Kidney (tissue), 14 donors: ENCODE results near the gene TRIM25. TPM values are rescaled to one million over a fixed set of nuclear protein-coding genes. Genes with fewer than 3 reads are reported as not detected.

Source experiments
- DNase-seq, 5 donors: peaks; one replicate each; pipeline ENCODE4 v3.0.0-alpha.2; 2013 to 2020
- FAIRE-seq: peaks from 2 replicates; lab custom pipeline; 2012; peaks lifted over from hg19 to GRCh38; lab: Jason Lieb, UNC
- H3K27ac ChIP-seq, 2 donors: one replicate each; pipeline ENCODE4 v1.7.0; 2013; ENCODE audit warnings: low read depth in 2 of 2, low read length in 2 of 2, inconsistent platforms in 1 of 2
- H3K27me3 ChIP-seq: one replicate; pipeline ENCODE4 v1.7.1; 2013; ENCODE audit warnings: low read length, inconsistent platforms; ENCODE audit not compliant: control insufficient read depth, insufficient read depth
- H3K36me3 ChIP-seq, 3 donors: one replicate each; pipeline versions ENCODE4 v1.7.0 to v1.7.1; 2013; ENCODE audit warnings: low read length in 3 of 3, control low read depth in 1 of 3, inconsistent platforms in 1 of 3; ENCODE audit not compliant: insufficient read depth in 3 of 3, control insufficient read depth in 2 of 3
- H3K4me1 ChIP-seq, 3 donors: one replicate each; pipeline versions ENCODE4 v1.7.0 to v1.7.1; 2013; ENCODE audit warnings: low read length in 3 of 3, inconsistent platforms in 1 of 3, low read depth in 1 of 3; ENCODE audit not compliant: control insufficient read depth in 2 of 3, insufficient read depth in 2 of 3
- H3K4me3 ChIP-seq, 3 donors: one replicate each; pipeline versions ENCODE4 v1.7.0 to v1.8.1; 2013; ENCODE audit warnings: low read length in 3 of 3, control low read depth in 1 of 3, inconsistent platforms in 1 of 3
- H3K9ac ChIP-seq, 3 donors: one replicate each; pipeline versions ENCODE4 v1.7.0 to v1.7.1; 2013; ENCODE audit warnings: low read length in 3 of 3, control low read depth in 1 of 3, inconsistent platforms in 1 of 3
- H3K9me3 ChIP-seq, 3 donors: one replicate each; pipeline versions ENCODE4 v1.7.0 to v1.7.1; 2013; ENCODE audit warnings: low read length in 3 of 3, control low read depth in 1 of 3, inconsistent platforms in 1 of 3; ENCODE audit not compliant: control insufficient read depth in 2 of 3, insufficient read depth in 1 of 3
- intact Hi-C: fragments of 100-400 bp; cut with DNase I; formaldehyde crosslinking; loops from one replicate; pipeline ENCODE4 v1.11.1; 2022
- polyA plus RNA-seq: library from polyadenylated mRNA; stranded (reverse); fragments of 350-450 nt; fragmentation: Illumina TruSeq; extraction: RNeasy Lipid Tissue Mini Kit (QIAGEN cat#74804); gene quantifications from one replicate; pipeline ENCODE4 v1.2.3, GENCODE V29; 2014; ENCODE audit warnings: low read depth, low replicate concordance; ENCODE audit not compliant: insufficient read depth
- total RNA-seq: library from RNA; stranded (reverse); fragmentation: NEBNext Ultra II Directional; extraction: Animal tissue kit (Norgen Biotek cat#: 25700); gene quantifications from one replicate; pipeline ENCODE4 v1.2.1, GENCODE V29; 2021
- TF ChIP-seq, protein P1 (sequence below): IDR thresholded peaks from 3 replicates; pipeline ENCODE4 v1.5.1; 2012; ENCODE audit warnings: mild to moderate bottlenecking, moderate library complexity, borderline replicate concordance; ENCODE audit not compliant: insufficient read depth; ENCODE audit errors: extremely low read depth
- donor health status: control.
- donor health status: control.
- donor health status: control.
- donor health status: control.
- donor health status: control.
- donor health status: DM: yes; HTN: yes; CAD: no.
- donor health status: Normal renal cell carcinoma (clear cell type).

TRIM25 gene
- total and polyA plus RNA-seq, 2 donors from 2014 or later = 8.4 to 62.3 TPM

DNA sequence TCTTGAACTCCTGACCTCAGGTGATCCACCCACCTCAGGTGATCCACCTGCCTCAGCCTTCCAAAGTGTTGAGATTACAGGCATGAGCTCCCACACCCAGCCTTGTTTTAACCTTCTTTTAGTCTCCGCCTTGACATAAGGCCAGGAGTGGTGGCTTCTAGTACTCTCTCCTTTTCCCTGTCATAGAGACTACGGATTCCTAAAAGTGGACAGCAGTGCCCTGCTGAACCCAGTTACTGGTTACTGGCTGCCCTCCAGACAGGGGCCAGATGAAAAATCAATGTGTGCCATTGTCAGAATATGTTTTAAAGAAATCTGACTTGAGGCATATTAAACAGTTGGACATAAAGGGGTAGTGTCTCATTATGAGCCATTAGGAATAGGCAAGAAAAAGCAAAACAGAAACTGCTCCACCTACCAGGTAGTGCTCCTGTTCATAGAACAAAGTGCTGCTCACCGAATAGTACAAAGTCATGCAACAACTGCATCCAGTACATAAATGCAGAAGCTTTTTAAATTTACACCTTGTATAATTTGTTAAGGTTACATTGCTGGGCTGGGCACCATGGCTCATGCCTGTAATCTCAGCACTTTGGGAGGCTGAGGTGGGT, 32.1 kb downstream of the TRIM25 start:
- Histone ChIP-seq H3K27me3 (no peaks in the 10 kb centered on the region), H3K4me1 (no peaks in the 10 kb centered on the region), H3K9me3 (no peaks in the 10 kb centered on the region), H3K4me3 (no peak overlapping the region), H3K9ac (no peak overlapping the region), H3K27ac (no peak overlapping the region), H3K36me3 (no peaks in the 10 kb centered on the region)
- FAIRE-seq (no peak), DNase-seq (no peak)
- intact Hi-C loops = no loop called here
- TF ChIP-seq, protein P1, sequence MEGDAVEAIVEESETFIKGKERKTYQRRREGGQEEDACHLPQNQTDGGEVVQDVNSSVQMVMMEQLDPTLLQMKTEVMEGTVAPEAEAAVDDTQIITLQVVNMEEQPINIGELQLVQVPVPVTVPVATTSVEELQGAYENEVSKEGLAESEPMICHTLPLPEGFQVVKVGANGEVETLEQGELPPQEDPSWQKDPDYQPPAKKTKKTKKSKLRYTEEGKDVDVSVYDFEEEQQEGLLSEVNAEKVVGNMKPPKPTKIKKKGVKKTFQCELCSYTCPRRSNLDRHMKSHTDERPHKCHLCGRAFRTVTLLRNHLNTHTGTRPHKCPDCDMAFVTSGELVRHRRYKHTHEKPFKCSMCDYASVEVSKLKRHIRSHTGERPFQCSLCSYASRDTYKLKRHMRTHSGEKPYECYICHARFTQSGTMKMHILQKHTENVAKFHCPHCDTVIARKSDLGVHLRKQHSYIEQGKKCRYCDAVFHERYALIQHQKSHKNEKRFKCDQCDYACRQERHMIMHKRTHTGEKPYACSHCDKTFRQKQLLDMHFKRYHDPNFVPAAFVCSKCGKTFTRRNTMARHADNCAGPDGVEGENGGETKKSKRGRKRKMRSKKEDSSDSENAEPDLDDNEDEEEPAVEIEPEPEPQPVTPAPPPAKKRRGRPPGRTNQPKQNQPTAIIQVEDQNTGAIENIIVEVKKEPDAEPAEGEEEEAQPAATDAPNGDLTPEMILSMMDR = no peak

DNA sequence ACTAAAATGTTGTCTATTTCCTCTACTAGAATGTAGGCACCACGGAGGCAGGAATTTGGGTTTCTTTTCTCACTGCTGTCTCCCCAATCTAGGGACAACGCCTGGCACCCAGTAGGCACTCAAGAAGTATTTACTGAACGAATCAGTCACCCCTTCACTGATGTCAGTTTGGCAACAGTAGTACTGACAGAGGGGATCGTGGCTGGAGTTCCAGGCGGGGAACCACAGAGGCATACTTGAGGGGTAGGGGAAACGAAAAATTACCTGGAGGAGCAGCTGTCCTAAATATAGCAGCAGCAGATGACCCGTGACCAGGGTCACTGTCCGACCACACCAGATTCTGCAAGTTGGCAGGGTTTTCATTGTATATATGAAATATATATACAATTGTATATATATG, 33.3 kb downstream of the TRIM25 start:
- H3K4me1 ChIP-seq = no peaks in the 10 kb centered on the region
- DNase-seq (no peak), FAIRE-seq (no peak)
- H3K27ac ChIP-seq = no peak overlapping the region
- TF ChIP-seq, protein P1 = no peak
- H3K4me3 ChIP-seq = no peak overlapping the region
- H3K9me3 ChIP-seq = no peaks in the 10 kb centered on the region
- no peak overlapping the region for H3K9ac ChIP-seq
- H3K27me3 ChIP-seq = no peaks in the 10 kb centered on the region
- H3K36me3 ChIP-seq = no peaks in the 10 kb centered on the region
- intact Hi-C loops = no loop called here

DNA sequence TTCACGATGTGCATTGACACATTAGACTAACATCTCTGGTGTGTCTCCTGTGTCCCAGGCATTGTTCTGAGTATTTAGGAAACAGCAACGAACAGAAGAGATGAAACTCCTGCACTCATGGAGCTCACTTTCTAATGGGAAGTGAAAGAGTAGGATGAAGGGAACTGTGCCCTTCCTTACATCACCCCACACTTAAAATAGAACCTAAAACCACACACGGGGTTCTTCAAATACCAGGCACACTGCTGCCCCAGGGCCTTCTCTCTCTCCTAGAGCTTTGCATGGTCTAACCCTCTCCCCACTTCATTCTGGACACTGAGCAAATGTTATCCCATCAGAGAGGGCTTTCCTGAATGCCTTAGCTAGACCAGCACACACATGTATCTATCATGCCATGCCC, 33.7 kb downstream of the TRIM25 start:
- DNase-seq (no peak), FAIRE-seq (no peak)
- TF ChIP-seq, protein P1 = no peak
- H3K36me3 ChIP-seq = no peaks in the 10 kb centered on the region
- no peak overlapping the region for H3K9ac ChIP-seq
- H3K4me1 ChIP-seq = no peaks in the 10 kb centered on the region
- H3K9me3 ChIP-seq = no peaks in the 10 kb centered on the region
- intact Hi-C loops = no loop called here
- no peak overlapping the region for H3K4me3 ChIP-seq
- H3K27ac ChIP-seq = no peak overlapping the region
- no peaks in the 10 kb centered on the region for H3K27me3 ChIP-seq

DNA sequence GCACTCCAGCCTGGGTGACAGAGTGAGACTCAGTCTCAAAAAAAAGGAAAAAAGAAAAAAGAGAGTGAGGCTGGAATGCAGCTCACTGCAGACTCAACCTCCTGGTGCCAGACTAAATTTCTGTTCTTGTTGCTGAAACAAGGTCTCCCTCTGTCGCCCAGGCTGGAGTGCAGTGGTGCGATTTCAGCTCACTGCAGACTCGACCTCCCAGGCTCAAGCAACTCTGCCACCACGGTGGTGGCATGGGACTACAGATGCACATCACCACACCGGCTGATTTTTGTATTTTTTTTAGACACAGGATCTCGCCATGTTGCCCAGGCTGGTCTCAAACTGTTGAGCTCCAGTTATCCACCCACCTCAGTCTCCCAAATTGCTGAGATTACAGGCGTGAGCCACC, 34.6 kb downstream of the TRIM25 start:
- FAIRE-seq (no peak), DNase-seq (no peak)
- TF ChIP-seq, protein P1 = no peak
- Histone ChIP-seq H3K9ac (no peak overlapping the region), H3K4me1 (no peaks in the 10 kb centered on the region), H3K27me3 (no peaks in the 10 kb centered on the region), H3K27ac (no peak overlapping the region), H3K36me3 (no peaks in the 10 kb centered on the region), H3K9me3 (no peaks in the 10 kb centered on the region), H3K4me3 (no peak overlapping the region)
- intact Hi-C loops = no loop called here
